Breast epithelium (tissue), 3 donors: ENCODE results near the gene ITGB2.

ENCODE experiments used
- POLR2A ChIP-seq: fragments of 450-650 bp; IDR thresholded peaks from one replicate; pipeline ENCODE4 v1.6.1; 2016; ENCODE audit warnings: antibody characterized with exemption, mild to moderate bottlenecking, moderate library complexity
- TF ChIP-seq, protein P1 (sequence below), 3 donors: fragments of 450-650 bp; IDR thresholded peaks; one replicate each; pipeline ENCODE4 v1.5.1; 2016 to 2017; ENCODE audit warnings: antibody characterized with exemption in 3 of 3, mild to moderate bottlenecking in 3 of 3, moderate library complexity in 3 of 3

DNA sequence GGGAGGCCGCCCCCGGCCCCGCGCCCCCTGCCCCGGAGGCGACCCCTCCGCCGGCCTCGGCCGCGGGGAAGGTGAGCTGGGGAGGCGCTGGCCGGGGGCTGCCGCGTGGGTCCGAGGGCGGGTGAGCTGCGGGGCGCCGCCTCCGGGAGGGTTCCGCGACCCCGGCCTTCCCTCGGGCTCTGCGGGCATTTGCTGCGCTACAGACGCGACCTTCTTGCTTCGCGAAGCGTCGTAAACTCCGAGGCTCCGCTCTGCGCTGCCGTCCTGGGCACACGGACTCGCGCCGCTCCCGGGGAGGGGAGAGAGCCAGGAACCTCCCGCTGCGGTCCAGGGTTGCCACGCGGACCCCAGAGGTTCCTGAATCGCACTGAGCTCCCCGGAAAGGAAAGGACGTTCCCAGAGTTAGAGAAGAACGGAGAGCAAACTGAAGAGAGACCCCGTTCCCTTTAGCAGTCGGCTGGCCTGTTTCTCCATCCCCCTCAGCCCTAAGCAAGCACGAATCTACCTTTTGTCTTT is 19.5 kb upstream of the ITGB2 start:
- TF ChIP-seq, protein P1, sequence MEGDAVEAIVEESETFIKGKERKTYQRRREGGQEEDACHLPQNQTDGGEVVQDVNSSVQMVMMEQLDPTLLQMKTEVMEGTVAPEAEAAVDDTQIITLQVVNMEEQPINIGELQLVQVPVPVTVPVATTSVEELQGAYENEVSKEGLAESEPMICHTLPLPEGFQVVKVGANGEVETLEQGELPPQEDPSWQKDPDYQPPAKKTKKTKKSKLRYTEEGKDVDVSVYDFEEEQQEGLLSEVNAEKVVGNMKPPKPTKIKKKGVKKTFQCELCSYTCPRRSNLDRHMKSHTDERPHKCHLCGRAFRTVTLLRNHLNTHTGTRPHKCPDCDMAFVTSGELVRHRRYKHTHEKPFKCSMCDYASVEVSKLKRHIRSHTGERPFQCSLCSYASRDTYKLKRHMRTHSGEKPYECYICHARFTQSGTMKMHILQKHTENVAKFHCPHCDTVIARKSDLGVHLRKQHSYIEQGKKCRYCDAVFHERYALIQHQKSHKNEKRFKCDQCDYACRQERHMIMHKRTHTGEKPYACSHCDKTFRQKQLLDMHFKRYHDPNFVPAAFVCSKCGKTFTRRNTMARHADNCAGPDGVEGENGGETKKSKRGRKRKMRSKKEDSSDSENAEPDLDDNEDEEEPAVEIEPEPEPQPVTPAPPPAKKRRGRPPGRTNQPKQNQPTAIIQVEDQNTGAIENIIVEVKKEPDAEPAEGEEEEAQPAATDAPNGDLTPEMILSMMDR (IDR thresholded peaks at IDR 0.05): no peak
- TF ChIP-seq POLR2A: no peak
